ENCODE data around the gene BICDL1.

BICDL1 gene

DNA sequence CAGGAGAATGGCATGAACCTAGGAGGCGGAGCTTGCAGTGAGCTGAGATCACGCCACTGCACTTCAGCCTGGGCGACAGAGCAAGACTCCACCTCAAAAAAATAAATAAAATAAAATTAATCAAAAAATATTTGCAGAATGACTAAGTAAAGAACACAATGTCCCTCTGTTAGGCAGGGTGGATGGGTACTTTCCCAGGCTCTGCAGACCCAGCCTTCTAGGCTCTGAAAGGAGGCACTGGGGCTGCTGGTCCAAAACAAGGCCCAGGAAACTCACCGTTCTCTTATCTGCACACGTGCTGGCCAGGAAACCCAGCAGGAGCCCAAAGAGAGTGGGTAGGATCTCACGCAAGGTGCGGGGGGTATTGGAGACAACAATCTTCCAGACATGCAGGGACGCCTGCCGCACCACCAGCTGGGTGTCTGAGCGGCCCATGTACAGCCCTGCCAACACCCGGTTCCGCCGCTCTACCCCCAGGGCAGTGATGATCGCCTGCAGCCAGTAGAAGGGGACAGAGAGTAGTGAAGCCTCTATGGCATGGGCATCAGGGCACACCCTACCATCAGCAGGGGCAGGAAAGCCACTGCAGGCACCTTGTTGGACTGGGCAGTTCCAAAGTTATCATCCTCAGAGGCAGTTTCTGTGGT is 153.3 kb downstream of the BICDL1 start:
- no peak for DNase-seq (ENCODE audit: low read depth, low spot score)
- no peak overlapping the region for H3K27ac ChIP-seq

All from epithelial cell of prostate (primary cell).